ENCODE results near the gene PRXL2C.
"Not testable (repeated sequence)": the region's sequence is repeated elsewhere in the genome, so short reads cannot be mapped to it uniquely, and the experiment has no call there.

The PRXL2C gene, protein sequence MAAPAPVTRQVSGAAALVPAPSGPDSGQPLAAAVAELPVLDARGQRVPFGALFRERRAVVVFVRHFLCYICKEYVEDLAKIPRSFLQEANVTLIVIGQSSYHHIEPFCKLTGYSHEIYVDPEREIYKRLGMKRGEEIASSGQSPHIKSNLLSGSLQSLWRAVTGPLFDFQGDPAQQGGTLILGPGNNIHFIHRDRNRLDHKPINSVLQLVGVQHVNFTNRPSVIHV

DNA sequence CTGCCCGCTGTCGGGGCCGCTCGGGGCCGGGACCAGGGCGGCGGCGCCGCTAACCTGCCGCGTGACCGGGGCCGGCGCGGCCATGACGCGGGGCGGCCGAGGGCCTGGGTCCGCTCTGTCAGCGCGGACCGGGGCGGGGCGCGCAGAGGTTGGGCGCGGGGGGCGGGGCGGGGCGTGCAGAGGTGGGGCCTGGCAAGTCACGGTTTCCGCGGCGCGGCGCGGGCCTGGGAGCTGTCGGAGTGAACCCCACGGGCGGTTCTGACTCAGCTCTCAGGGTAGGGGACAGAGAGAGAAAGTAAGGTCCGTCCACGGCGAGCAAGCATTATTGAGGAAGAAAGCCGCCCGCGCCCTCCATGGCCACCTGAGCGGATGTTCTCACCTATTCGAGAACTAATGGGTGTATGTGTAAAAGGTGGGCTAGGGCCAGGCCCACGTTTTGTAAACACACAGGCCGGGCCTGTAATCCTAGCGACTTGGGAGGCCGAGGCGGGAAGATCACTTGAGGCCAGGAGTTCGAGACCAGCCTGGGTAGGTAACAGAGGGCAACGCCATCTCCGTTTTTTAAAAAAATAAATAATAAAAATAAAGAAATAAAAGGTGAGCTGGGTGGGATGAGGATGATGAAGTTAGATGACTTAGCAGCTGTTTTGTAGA lies at the start of gene PRXL2C:
Gene PRXL2C (minus strand): TSS at position 120 of the 654 bp plus-strand sequence. CDS start 36 bp downstream, at position 84.
- DNase-seq = peak; percentile 65

DNA sequence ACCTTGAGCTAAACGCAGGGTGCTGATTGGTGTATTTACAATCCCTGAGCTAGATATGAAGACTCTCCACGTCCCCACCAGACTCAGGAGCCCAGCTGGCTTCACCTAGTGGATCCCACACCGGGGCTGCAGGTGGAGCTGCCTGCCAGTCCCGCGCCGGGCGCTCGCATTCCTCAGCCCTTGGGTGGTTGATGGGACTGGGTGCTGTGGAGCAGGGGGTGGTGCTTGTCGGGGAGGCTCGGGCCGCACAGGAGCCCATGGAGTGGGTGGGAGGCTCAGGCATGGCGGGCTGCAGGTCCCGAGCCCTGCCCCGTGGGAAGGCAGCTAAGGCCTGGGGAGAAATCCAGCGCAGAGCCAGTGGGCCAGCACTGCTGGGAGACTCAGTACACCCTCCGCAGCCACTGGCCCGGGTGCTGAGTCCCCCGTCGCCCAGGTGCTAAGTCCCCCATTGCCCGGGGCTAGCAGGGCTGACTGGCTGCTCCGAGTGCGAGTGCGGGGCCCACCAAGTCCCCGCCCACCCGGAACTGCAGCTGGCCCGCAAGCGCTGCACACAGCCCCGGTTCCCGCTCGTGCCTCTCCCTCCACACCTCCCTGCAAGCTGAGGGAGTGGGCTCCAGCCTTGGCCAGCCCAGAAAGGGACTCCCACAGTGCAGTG lies 45.7 kb upstream of the PRXL2C start:
- DNase-seq = not testable (repeated sequence)

- DNase-seq = no peak
Measured at GRCh38 chr9:96691326-96691725, 36.2 kb upstream of the PRXL2C start.

GRCh38 chr9:96688745-96689464 lies 33.8 kb upstream of the PRXL2C start:
- no peak for DNase-seq

DNA sequence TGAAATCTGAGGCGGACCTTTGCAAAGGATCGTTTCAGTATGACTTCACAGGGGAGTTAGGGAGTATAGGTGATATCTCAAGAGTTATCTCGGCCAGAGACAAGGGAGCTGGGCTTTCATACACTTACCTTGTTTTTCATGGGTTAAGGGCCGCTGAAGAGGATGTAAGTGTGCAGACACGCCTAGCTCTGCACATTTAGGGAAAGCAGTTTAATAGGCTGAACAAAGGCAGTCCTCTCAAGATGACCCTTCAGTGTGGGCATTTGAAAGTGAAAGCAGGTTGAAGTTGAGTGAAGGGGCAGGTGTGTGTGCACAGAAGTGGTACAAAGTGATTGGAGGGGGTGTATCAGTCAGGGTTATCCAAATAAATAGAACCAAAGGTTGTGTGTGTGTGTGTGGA lies 33.1 kb upstream of the PRXL2C start:
- peak; percentile 75 for DNase-seq

GRCh38 chr9:96686638-96687335 lies 31.7 kb upstream of the PRXL2C start:
- DNase-seq = peak; percentile 74

DNA sequence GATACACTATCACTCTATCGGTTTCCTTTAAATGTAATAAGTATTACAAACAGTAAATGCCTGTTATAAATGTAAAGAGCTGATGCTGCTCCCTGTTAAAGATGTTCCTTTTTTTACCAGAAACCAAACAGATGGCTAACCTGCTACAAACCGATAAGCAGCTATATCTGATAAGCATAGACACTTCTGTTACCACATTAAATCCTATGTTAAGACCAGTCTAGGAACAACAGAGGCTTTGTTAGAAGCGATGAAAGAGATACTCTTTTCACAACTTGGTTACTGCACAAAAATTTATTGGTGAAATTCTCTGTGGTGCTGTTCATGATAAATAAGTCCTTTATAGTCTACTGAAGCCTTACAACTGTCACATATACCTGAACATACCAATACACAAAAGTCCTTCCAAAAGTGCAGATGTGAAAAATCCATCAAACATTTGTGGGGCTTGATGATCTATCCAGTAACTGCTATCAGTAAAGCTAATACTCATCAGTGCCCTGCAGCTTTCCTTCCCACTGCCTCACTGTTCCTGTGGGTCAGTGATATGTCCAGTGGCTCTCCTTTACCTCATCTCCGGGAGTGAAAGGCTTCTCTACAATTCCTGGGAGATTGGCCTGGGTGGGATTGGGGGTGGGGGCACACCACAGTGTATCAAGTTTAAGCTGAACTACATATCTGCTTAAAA lies 25.8 kb upstream of the PRXL2C start:
- no peak for DNase-seq

DNA sequence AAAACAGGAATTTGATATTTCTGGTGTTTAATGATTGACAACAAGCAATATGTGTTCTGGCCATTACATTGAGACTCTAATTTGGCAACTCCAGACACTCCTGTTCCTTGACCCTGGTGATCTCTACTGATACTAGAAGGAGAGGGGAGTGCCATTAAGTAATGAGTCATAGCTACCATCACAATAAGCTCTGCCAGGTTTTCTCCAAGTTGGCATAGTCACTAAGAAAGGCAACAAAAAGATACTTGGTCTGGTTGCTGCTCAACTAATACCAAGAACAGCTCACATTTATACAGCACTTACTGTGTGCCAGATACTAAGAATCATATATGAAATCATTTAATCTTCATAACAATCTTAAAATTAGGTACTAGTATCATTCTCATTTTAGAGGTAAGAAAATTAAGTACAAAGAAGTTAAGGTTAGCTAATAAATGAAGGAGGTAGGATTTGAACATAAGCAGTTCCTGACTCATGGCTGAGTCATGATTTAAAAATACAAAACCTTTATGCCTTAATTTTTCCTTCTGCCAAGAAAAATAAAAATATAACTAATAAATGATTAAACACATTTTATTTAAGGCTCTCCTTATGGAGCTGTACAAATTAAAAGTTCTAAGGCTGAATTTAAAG lies 19.9 kb upstream of the PRXL2C start:
- no peak for DNase-seq

GRCh38 chr9:96673786-96674185 lies 18.7 kb upstream of the PRXL2C start:
- not testable (repeated sequence) for DNase-seq

- no peak for DNase-seq
Measured at GRCh38 chr9:96668868-96669534, 13.9 kb upstream of the PRXL2C start.

DNA sequence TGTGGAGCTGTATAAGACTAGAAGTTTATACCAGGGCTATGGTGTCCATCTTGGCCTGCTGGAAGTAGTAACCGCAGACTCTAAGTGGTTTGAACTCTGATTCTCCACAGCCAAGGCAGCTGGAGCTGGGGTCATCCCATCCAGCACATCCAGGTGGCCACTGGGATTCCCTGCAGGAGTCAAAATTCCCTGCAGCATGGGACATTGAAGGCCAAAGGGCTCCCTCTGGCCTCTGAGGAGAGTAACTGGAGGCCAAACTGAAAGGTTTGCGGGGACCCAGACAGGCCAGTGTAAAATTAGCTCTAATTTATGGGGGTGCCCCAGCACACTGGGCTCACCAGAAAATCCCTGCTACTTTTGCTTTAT lies 12.2 kb upstream of the PRXL2C start:
- no peak for DNase-seq

- not testable (repeated sequence) for DNase-seq
Measured at GRCh38 chr9:96666653-96667362, 11.7 kb upstream of the PRXL2C start.

DNA sequence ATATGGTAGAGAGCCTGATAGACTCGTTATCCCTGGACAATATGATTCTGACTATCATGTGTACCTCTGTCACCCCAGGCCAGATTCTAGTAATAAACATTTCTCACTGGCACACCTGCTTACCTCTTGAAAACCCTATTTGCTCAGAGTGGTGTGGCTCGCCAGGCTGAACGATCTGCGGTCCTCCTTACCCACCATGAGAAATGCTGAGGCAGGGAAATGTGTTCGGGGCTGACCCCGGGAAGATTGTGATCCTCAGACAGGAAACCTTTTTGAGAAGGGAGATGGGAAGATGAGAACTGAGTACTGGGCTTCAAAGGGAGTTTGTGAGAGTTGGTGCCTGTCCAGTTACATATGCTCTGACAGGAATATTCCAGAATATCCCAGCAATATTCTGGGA lies 10.7 kb upstream of the PRXL2C start:
- no peak for DNase-seq

GRCh38 chr9:96663506-96664120 lies 8.5 kb upstream of the PRXL2C start:
- DNase-seq = no peak

- DNase-seq = no peak
Measured at GRCh38 chr9:96661711-96662110, 6.6 kb upstream of the PRXL2C start.

GRCh38 chr9:96660692-96661248 lies 5.7 kb upstream of the PRXL2C start:
- no peak for DNase-seq

DNA sequence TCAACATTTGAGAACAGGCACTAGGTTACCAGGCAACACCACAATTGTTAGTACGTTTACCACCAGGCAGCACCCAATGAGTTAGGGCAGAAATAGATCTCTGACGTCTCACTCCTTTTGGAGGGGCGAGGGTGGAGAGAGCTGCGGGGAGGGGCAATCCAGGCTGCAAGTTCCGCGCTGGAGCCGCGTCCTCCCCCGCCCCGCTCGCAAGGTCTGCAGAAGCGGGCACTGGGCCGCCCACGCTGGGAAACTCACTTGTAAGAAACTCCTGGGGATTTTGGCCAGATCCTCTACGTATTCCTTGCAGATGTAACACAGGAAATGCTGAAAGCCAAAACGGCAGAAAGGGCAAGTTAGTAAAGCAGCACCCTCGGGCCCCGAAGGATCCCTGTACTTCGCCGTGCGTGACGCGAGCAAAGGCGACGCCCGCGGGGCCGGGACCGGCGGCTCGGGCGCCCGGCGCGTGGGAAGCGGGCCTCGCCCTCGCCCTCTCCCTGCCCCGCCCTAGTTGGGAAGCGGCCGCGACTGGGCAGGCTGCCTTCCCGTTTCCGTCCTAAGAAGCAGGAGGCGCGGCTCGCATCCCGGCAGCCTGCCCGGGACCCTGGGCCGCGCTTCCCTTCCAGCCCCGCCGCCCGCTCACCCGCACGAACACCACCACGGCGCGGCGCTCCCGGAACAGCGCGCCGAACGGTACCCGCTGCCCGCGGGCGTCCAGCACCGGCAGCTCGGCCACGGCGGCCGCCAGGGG lies 493 bp downstream of the PRXL2C start:
- peak; percentile 58 for DNase-seq

DNA sequence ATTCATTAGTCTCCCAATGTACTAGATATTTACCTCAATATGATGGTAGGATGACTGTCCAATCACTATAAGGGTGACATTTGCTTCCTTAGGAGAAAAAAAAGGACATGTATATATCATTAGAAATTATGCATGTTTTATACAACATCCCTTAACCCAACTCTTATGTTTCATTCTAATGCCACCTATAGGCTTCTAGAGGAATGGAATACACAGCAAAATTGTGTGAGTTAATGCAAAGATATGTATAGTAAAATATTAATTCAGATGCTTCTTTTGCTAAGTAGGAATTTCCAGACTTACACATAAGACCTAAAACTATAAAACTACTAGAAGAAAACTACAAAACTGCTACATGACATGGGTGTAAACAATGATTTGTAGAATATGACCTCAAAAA lies 3.5 kb downstream of the PRXL2C start:
- DNase-seq = no peak

Measured in NCI-H510A (cell line).